Neural cell (in vitro differentiated cells): Measurements from ENCODE around the gene SS18L1. TPM values are rescaled to one million over a fixed set of nuclear protein-coding genes. Genes with fewer than 3 reads are reported as not detected.

Experiments used
- H2AFZ ChIP-seq: fragments of 200-600, 300-800 bp; sonication (generic), shearing (Covaris generic); 2 replicates; pipeline ENCODE4 v1.6.0; 2014; ENCODE audit warnings: low read depth, mild to moderate bottlenecking, antibody characterized with exemption, low read length, moderate library complexity
- H3F3A ChIP-seq: fragments of 200-600 bp; shearing (Covaris generic); 2 replicates; pipeline ENCODE4 v1.6.1; 2016; ENCODE audit warnings: mild to moderate bottlenecking, moderate library complexity, mixed read lengths, antibody characterized with exemption, low read length; ENCODE audit not compliant: insufficient read depth, poor library complexity, severe bottlenecking
- H3K27ac ChIP-seq: fragments of 200-600, 300-800 bp; sonication (generic), shearing (Covaris generic); 2 replicates; pipeline ENCODE4 v1.5.1; 2014; ENCODE audit warnings: mild to moderate bottlenecking, low read length, moderate library complexity
- H3K27me3 ChIP-seq: fragments of 300-800, 200-600 bp; sonication (generic), shearing (Covaris generic); 2 replicates; pipeline ENCODE4 v1.6.0; 2014; ENCODE audit warnings: mild to moderate bottlenecking, low read depth, low read length, moderate library complexity; ENCODE audit not compliant: insufficient read depth
- H3K36me3 ChIP-seq: fragments of 300-800, 200-600 bp; sonication (generic), shearing (Covaris generic); 2 replicates; pipeline ENCODE4 v1.5.1; 2014; ENCODE audit warnings: mild to moderate bottlenecking, antibody characterized with exemption, low read length, moderate library complexity; ENCODE audit not compliant: insufficient read depth
- H3K4me2 ChIP-seq: fragments of 300-800, 200-600 bp; sonication (generic), shearing (Covaris generic); 2 replicates; pipeline ENCODE4 v1.6.0; 2014; ENCODE audit warnings: mild to moderate bottlenecking, low read length
- H3K4me3 ChIP-seq: fragments of 300-800, 200-600 bp; sonication (generic), shearing (Covaris generic); 2 replicates; pipeline ENCODE4 v1.5.1; 2014; ENCODE audit warnings: mild to moderate bottlenecking, low read length, moderate library complexity
- H3K79me2 ChIP-seq: fragments of 200-600 bp; shearing (Covaris generic); replicated peaks from 2 replicates; pipeline ENCODE4 v1.6.0; 2014; ENCODE audit warnings: mild to moderate bottlenecking, low read length, moderate library complexity; ENCODE audit not compliant: insufficient read depth
- H3K9ac ChIP-seq: fragments of 300-800, 200-600 bp; sonication (generic), shearing (Covaris generic); 2 replicates; pipeline ENCODE4 v1.6.1; 2016; ENCODE audit warnings: mild to moderate bottlenecking, low read length, mixed read lengths
- H3K9me2 ChIP-seq: fragments of 200-600 bp; shearing (Covaris generic); 2 replicates; pipeline ENCODE4 v1.6.1; 2016; ENCODE audit warnings: mild to moderate bottlenecking, low read length, mixed read lengths; ENCODE audit not compliant: insufficient read depth
- H3K9me3 ChIP-seq: fragments of 200-600, 300-800 bp; sonication (generic), shearing (Covaris generic); 2 replicates; pipeline ENCODE4 v1.6.1; 2016; ENCODE audit warnings: mild to moderate bottlenecking, mixed run types, low read length, moderate library complexity, mixed read lengths
- H4K20me1 ChIP-seq: fragments of 200-600 bp; shearing (Covaris generic); 2 replicates; pipeline ENCODE4 v1.6.1; 2016; ENCODE audit warnings: mild to moderate bottlenecking, mixed run types; ENCODE audit not compliant: insufficient read depth
- CTCF ChIP-seq: fragments of 450-650 bp; IDR thresholded peaks from 2 replicates; pipeline ENCODE4 v1.5.1; 2014; ENCODE audit warnings: antibody characterized with exemption, mild to moderate bottlenecking, moderate library complexity; ENCODE audit not compliant: poor library complexity, severe bottlenecking
- EP300 ChIP-seq: fragments of 450-650 bp; conservative IDR thresholded peaks from 2 replicates; pipeline ENCODE4 v1.6.1; 2014; ENCODE audit warnings: antibody characterized with exemption, mild to moderate bottlenecking, moderate library complexity; ENCODE audit not compliant: poor library complexity, severe bottlenecking
- EZH2 ChIP-seq: fragments of 200-600, 300-800 bp; shearing (Covaris generic), sonication (generic); IDR thresholded peaks from 2 replicates; pipeline ENCODE4 v1.6.1; 2014; ENCODE audit warnings: antibody characterized with exemption, low read length, borderline replicate concordance, mild to moderate bottlenecking; ENCODE audit not compliant: insufficient read depth, poor library complexity, severe bottlenecking
- MXI1 ChIP-seq: fragments of 450-650 bp; conservative IDR thresholded peaks from 2 replicates; pipeline ENCODE4 v1.6.1; 2014; ENCODE audit warnings: antibody characterized with exemption, mild to moderate bottlenecking; ENCODE audit not compliant: poor library complexity, severe bottlenecking
- POLR2AphosphoS5 ChIP-seq: IDR thresholded peaks from 2 replicates; pipeline ENCODE4 v1.6.1; 2012
- REST ChIP-seq: IDR thresholded peaks from 2 replicates; pipeline ENCODE4 v1.6.1; 2012; ENCODE audit warnings: borderline replicate concordance
- SMC3 ChIP-seq: fragments of 450-650 bp; conservative IDR thresholded peaks from 2 replicates; pipeline ENCODE4 v1.6.1; 2014; ENCODE audit warnings: antibody characterized with exemption, mild to moderate bottlenecking, moderate library complexity; ENCODE audit not compliant: poor library complexity
- TAF1 ChIP-seq: IDR thresholded peaks from 2 replicates; pipeline ENCODE4 v1.6.1; 2012; ENCODE audit warnings: low read depth
- polyA plus RNA-seq: library from polyadenylated mRNA; depleted of rRNA; stranded (reverse); fragments of >200 nt; gene quantifications from 2 replicates; pipeline ENCODE4 v1.2.3, GENCODE V29; 2014

The SS18L1 gene
- polyA plus RNA-seq, 1 donor from 2014 or later = 117 TPM

- Histone ChIP-seq H3K36me3 (no peaks in the 10 kb centered on the region), H3K79me2 (peaks cover 48% of the 10 kb centered on the region), H3F3A (no peaks in the 10 kb centered on the region), H2AFZ (no peak overlapping the region), H3K9me3 (no peaks in the 10 kb centered on the region), H3K27me3 (no peaks in the 10 kb centered on the region), H3K4me2 (no peak overlapping the region), H3K9me2 (no peaks in the 10 kb centered on the region), H3K27ac (no peak overlapping the region), H4K20me1 (peaks cover 17% of the 10 kb centered on the region), H3K4me3 (no peak overlapping the region), H3K9ac (no peak overlapping the region)
- TF ChIP-seq POLR2AphosphoS5 (no peak), CTCF (no peak), TAF1 (no peak), EP300 (no peak), SMC3 (no peak)
Observed at GRCh38 chr20:62158088-62158400, 14.5 kb downstream of the SS18L1 start.

- Histone ChIP-seq H3K9ac (no peak overlapping the region), H3K79me2 (peaks cover 43% of the 10 kb centered on the region), H3K27me3 (no peaks in the 10 kb centered on the region), H3K27ac (no peak overlapping the region), H3K4me2 (no peak overlapping the region), H3K9me2 (no peaks in the 10 kb centered on the region), H3K9me3 (no peaks in the 10 kb centered on the region), H3K4me3 (no peak overlapping the region), H3F3A (no peaks in the 10 kb centered on the region), H3K36me3 (no peaks in the 10 kb centered on the region), H4K20me1 (peaks cover 17% of the 10 kb centered on the region), H2AFZ (no peak overlapping the region)
- TF ChIP-seq MXI1 = no peak
- no peak for TF ChIP-seq REST
- no peak for TF ChIP-seq EP300
- no peak for TF ChIP-seq EZH2
- no peak for TF ChIP-seq SMC3
Observed at GRCh38 chr20:62158541-62158940, 15.0 kb downstream of the SS18L1 start.

- H2AFZ ChIP-seq = no peak overlapping the region
- H3K9ac ChIP-seq = no peak overlapping the region
- peaks cover 38% of the 10 kb centered on the region for H3K79me2 ChIP-seq
- H3K27ac ChIP-seq = no peak overlapping the region
- no peaks in the 10 kb centered on the region for H3F3A ChIP-seq
- H3K4me3 ChIP-seq = no peak overlapping the region
- H3K27me3 ChIP-seq = no peaks in the 10 kb centered on the region
- H3K4me2 ChIP-seq = no peak overlapping the region
- TF ChIP-seq EZH2 (no peak), CTCF (no peak)
- H4K20me1 ChIP-seq = peaks cover 17% of the 10 kb centered on the region
- H3K36me3 ChIP-seq = no peaks in the 10 kb centered on the region
- no peaks in the 10 kb centered on the region for H3K9me3 ChIP-seq
- H3K9me2 ChIP-seq = no peaks in the 10 kb centered on the region
Observed at GRCh38 chr20:62159052-62159451, 15.5 kb downstream of the SS18L1 start.
